ENCODE measurements around the gene LMNA. TPM values are rescaled to one million over a fixed set of nuclear protein-coding genes. Genes with fewer than 3 reads are reported as not detected.
A peak's percentile ranks its signal among the peaks of the same experiment; 100 is the strongest.

LMNA gene
- total RNA-seq, 3 donors from 2014 or later, result 263 to 334 (median 308) TPM

- H3K4me1 ChIP-seq (ENCODE audit: low read depth), result peaks cover 3% of the 10 kb centered on the region
- intact Hi-C loops (cut with DNase I, micrococcal nuclease), result loop anchor here in 1 of 2 donors (5.0 kb wide), 2 partner anchors 46 to 136 kb away; no protein-coding TSS in a partner anchor
- H3K36me3 ChIP-seq (ENCODE audit: low read depth), result no peaks in the 10 kb centered on the region
- peak; percentile 45 for TF ChIP-seq CTCF (IDR thresholded peaks at IDR 0.05)
- ATAC-seq (peak; percentile 92), DNase-seq (peak; percentile 87 to 92 (median 92))
- no peaks in the 10 kb centered on the region for H3K9me3 ChIP-seq
- H3K4me3 ChIP-seq, result no peak overlapping the region
Observed at GRCh38 chr1:156090840-156091188, 23.7 kb upstream of the LMNA start.

GRCh38 chr1:156091610-156092009 lies 22.9 kb upstream of the LMNA start:
- DNase-seq, result no peak
- intact Hi-C loops (cut with DNase I, micrococcal nuclease), result loop anchor here in 1 of 2 donors (5.0 kb wide), 2 partner anchors 46 to 136 kb away; no protein-coding TSS in a partner anchor

GRCh38 chr1:156095906-156096508 lies 18.5 kb upstream of the LMNA start:
- TF ChIP-seq CTCF (IDR thresholded peaks at IDR 0.05), result no peak
- ATAC-seq, result no peak

More at GRCh38 chr1:156091610-156092009, 22.9 kb upstream of the LMNA start:
- H3K9me3 ChIP-seq, result no peaks in the 10 kb centered on the region
- TF ChIP-seq CTCF (IDR thresholded peaks at IDR 0.05), result no peak
- H3K4me3 ChIP-seq, result no peak overlapping the region
- peaks cover 10% of the 10 kb centered on the region for H3K4me1 ChIP-seq (ENCODE audit: low read depth)
- no peak for ATAC-seq
- no peaks in the 10 kb centered on the region for H3K36me3 ChIP-seq (ENCODE audit: low read depth)

GRCh38 chr1:156096640-156097391 lies 17.7 kb upstream of the LMNA start:
- Histone ChIP-seq H3K4me1 (ENCODE audit: low read depth) (peaks cover 40% of the 10 kb centered on the region), H3K9me3 (no peaks in the 10 kb centered on the region), H3K36me3 (ENCODE audit: low read depth) (no peaks in the 10 kb centered on the region), H3K4me3 (no peak overlapping the region)
- intact Hi-C loops (cut with DNase I, micrococcal nuclease), result loop anchor here in 1 of 2 donors (5.0 kb wide), 1 partner anchor 35 kb away; no protein-coding TSS in a partner anchor
- DNase-seq (peak; percentile 90 to 95 (median 93)), ATAC-seq (peak; percentile 86)
- TF ChIP-seq CTCF (IDR thresholded peaks at IDR 0.05), result peak; percentile 95

More at GRCh38 chr1:156095906-156096508, 18.5 kb upstream of the LMNA start:
- Histone ChIP-seq H3K4me1 (ENCODE audit: low read depth) (peaks cover 33% of the 10 kb centered on the region), H3K4me3 (no peak overlapping the region), H3K9me3 (no peaks in the 10 kb centered on the region), H3K36me3 (ENCODE audit: low read depth) (no peaks in the 10 kb centered on the region)
- no peak for DNase-seq
- intact Hi-C loops (cut with DNase I, micrococcal nuclease), result loop anchor here in 1 of 2 donors (5.0 kb wide), 1 partner anchor 36 kb away; no protein-coding TSS in a partner anchor

GRCh38 chr1:156097499-156098178 lies 16.9 kb upstream of the LMNA start:
- Histone ChIP-seq H3K4me1 (ENCODE audit: low read depth) (peaks cover 48% of the 10 kb centered on the region), H3K4me3 (no peak overlapping the region), H3K36me3 (ENCODE audit: low read depth) (no peaks in the 10 kb centered on the region), H3K9me3 (no peaks in the 10 kb centered on the region)
- no peak for DNase-seq
- intact Hi-C loops (cut with DNase I, micrococcal nuclease), result loop anchor here in 1 of 2 donors (5.0 kb wide), 1 partner anchor 35 kb away; no protein-coding TSS in a partner anchor
- no peak for ATAC-seq
- no peak for TF ChIP-seq CTCF (IDR thresholded peaks at IDR 0.05)
